Measurements from ENCODE around the gene KAT6B. TPM values are rescaled to one million over a fixed set of nuclear protein-coding genes. Genes with fewer than 3 reads are reported as not detected.

KAT6B gene
- total and polyA plus RNA-seq, 2 donors (not counting 1 experiment from before 2014, with no cell fraction given), result 3.9 to 37.8 TPM

- H2AFZ ChIP-seq (ENCODE audit: low read length), result no peak overlapping the region
- H3K4me1 ChIP-seq (ENCODE audit: control insufficient read depth, extremely low read depth, insufficient read depth, low read length), result peaks cover 4% of the 10 kb centered on the region
- no peak overlapping the region for H3K4me2 ChIP-seq (ENCODE audit: extremely low read depth, insufficient read depth, low read length)
- no peak overlapping the region for H3K4me3 ChIP-seq (replicated peaks in 1 of 4; ENCODE audit: control extremely low read depth in 1 of 4, insufficient read depth in 1 of 4, low read depth in 3 of 4, low read length in 4 of 4)
- H3K9me3 ChIP-seq (ENCODE audit: control insufficient read depth, insufficient read depth, low read depth, low read length), result no peaks in the 10 kb centered on the region
- TF ChIP-seq EZH2 (IDR thresholded peaks at IDR 0.05; ENCODE audit: low read length, missing control alignments) (no peak), CTCF (conservative IDR thresholded peaks at IDR 0.05 in 1 of 2, IDR thresholded peaks at IDR 0.05 in 1 of 2; ENCODE audit: low read depth in 1 of 2, low read length in 2 of 2) (no peak)
- DNase-seq (ENCODE audit: low read depth in 2 of 2), result no peak
- peaks cover 6% of the 10 kb centered on the region for H3K36me3 ChIP-seq (ENCODE audit: control insufficient read depth, insufficient read depth, low read length)
- no peaks in the 10 kb centered on the region for H3K79me2 ChIP-seq (ENCODE audit: control insufficient read depth, insufficient read depth, low read length)
- no peak overlapping the region for H3K27ac ChIP-seq (ENCODE audit: insufficient read depth, low read length)
- no peaks in the 10 kb centered on the region for H3K27me3 ChIP-seq (ENCODE audit: control insufficient read depth, insufficient read depth, low read length)
- no peak overlapping the region for H3K9ac ChIP-seq (ENCODE audit: insufficient read depth, low read length)
- H4K20me1 ChIP-seq (ENCODE audit: control insufficient read depth, extremely low read depth, insufficient read depth, low read length), result no peaks in the 10 kb centered on the region
Measured at GRCh38 chr10:75020168-75020567, 193.8 kb downstream of the KAT6B start.

- no peak overlapping the region for H2AFZ ChIP-seq (ENCODE audit: low read length)
- no peak overlapping the region for H3K4me2 ChIP-seq (ENCODE audit: extremely low read depth, insufficient read depth, low read length)
- no peak overlapping the region for H3K9ac ChIP-seq (ENCODE audit: insufficient read depth, low read length)
- H3K27me3 ChIP-seq (ENCODE audit: control insufficient read depth, insufficient read depth, low read length), result no peaks in the 10 kb centered on the region
- H4K20me1 ChIP-seq (ENCODE audit: control insufficient read depth, extremely low read depth, insufficient read depth, low read length), result no peaks in the 10 kb centered on the region
- TF ChIP-seq EZH2 (IDR thresholded peaks at IDR 0.05; ENCODE audit: low read length, missing control alignments), result no peak
- TF ChIP-seq CTCF (conservative IDR thresholded peaks at IDR 0.05 in 1 of 2, IDR thresholded peaks at IDR 0.05 in 1 of 2; ENCODE audit: low read depth in 1 of 2, low read length in 2 of 2), result no peak
- no peak for DNase-seq (ENCODE audit: low read depth in 2 of 2)
- no peaks in the 10 kb centered on the region for H3K9me3 ChIP-seq (ENCODE audit: control insufficient read depth, insufficient read depth, low read depth, low read length)
- no peaks in the 10 kb centered on the region for H3K79me2 ChIP-seq (ENCODE audit: control insufficient read depth, insufficient read depth, low read length)
- H3K27ac ChIP-seq (ENCODE audit: insufficient read depth, low read length), result no peak overlapping the region
- no peak overlapping the region for H3K4me3 ChIP-seq (replicated peaks in 1 of 4; ENCODE audit: control extremely low read depth in 1 of 4, insufficient read depth in 1 of 4, low read depth in 3 of 4, low read length in 4 of 4)
- H3K4me1 ChIP-seq (ENCODE audit: control insufficient read depth, extremely low read depth, insufficient read depth, low read length), result peaks cover 4% of the 10 kb centered on the region
- peaks cover 6% of the 10 kb centered on the region for H3K36me3 ChIP-seq (ENCODE audit: control insufficient read depth, insufficient read depth, low read length)
Measured at GRCh38 chr10:75021379-75022249, 195.2 kb downstream of the KAT6B start.

- TF ChIP-seq CTCF (conservative IDR thresholded peaks at IDR 0.05 in 1 of 2, IDR thresholded peaks at IDR 0.05 in 1 of 2; ENCODE audit: low read depth in 1 of 2, low read length in 2 of 2), result no peak
- TF ChIP-seq EZH2 (IDR thresholded peaks at IDR 0.05; ENCODE audit: low read length, missing control alignments), result no peak
- no peaks in the 10 kb centered on the region for H3K79me2 ChIP-seq (ENCODE audit: control insufficient read depth, insufficient read depth, low read length)
- no peak for DNase-seq (ENCODE audit: low read depth in 2 of 2)
- H3K27ac ChIP-seq (ENCODE audit: insufficient read depth, low read length), result no peak overlapping the region
- no peak overlapping the region for H2AFZ ChIP-seq (ENCODE audit: low read length)
- no peak overlapping the region for H3K9ac ChIP-seq (ENCODE audit: insufficient read depth, low read length)
- peaks cover 6% of the 10 kb centered on the region for H3K36me3 ChIP-seq (ENCODE audit: control insufficient read depth, insufficient read depth, low read length)
- H4K20me1 ChIP-seq (ENCODE audit: control insufficient read depth, extremely low read depth, insufficient read depth, low read length), result no peaks in the 10 kb centered on the region
- H3K4me2 ChIP-seq (ENCODE audit: extremely low read depth, insufficient read depth, low read length), result no peak overlapping the region
- H3K4me3 ChIP-seq (replicated peaks in 1 of 4; ENCODE audit: control extremely low read depth in 1 of 4, insufficient read depth in 1 of 4, low read depth in 3 of 4, low read length in 4 of 4), result no peak overlapping the region
- H3K4me1 ChIP-seq (ENCODE audit: control insufficient read depth, extremely low read depth, insufficient read depth, low read length), result peaks cover 4% of the 10 kb centered on the region
- H3K27me3 ChIP-seq (ENCODE audit: control insufficient read depth, insufficient read depth, low read length), result no peaks in the 10 kb centered on the region
- H3K9me3 ChIP-seq (ENCODE audit: control insufficient read depth, insufficient read depth, low read depth, low read length), result no peaks in the 10 kb centered on the region
Measured at GRCh38 chr10:75023074-75023473, 196.7 kb downstream of the KAT6B start.

Data from fibroblast of lung (primary cell).